Measurements from ENCODE around the gene MAGI2. TPM values are rescaled to one million over a fixed set of nuclear protein-coding genes. Genes with fewer than 3 reads are reported as not detected.

Gene MAGI2
- total RNA-seq, 1 experiment from 2014 or later = 14.3 TPM

GRCh38 chr7:79079919-79080554, 373.4 kb downstream of the MAGI2 start:
- Histone ChIP-seq H4K91ac (ENCODE audit: insufficient read length, low read depth, low read length) (no peak overlapping the region), H3K14ac (ENCODE audit: insufficient read depth, low read length) (no peak overlapping the region), H3K18ac (ENCODE audit: insufficient read length, low read depth, low read length) (no peak overlapping the region), H3K4me2 (ENCODE audit: insufficient read depth, insufficient read length, low read length) (no peak overlapping the region), H4K20me1 (ENCODE audit: control insufficient read depth, insufficient read depth, insufficient read length) (no peaks in the 10 kb centered on the region), H3K9me3 (ENCODE audit: control insufficient read depth, low read depth, low read length) (no peaks in the 10 kb centered on the region), H3K4ac (ENCODE audit: low read depth, low read length) (no peak overlapping the region), H4K5ac (ENCODE audit: insufficient read length, low read depth, low read length) (no peak overlapping the region), H3K9ac (ENCODE audit: extremely low read depth, insufficient read length, low read length) (no peak overlapping the region), H3K4me1 (ENCODE audit: insufficient read depth, low read length) (no peaks in the 10 kb centered on the region), H2BK120ac (ENCODE audit: low read depth, low read length, poor library complexity, severe bottlenecking) (no peak overlapping the region), H3T11ph (ENCODE audit: low read length) (no peak overlapping the region), H3K23me2 (ENCODE audit: insufficient read length, low read depth, low read length, poor library complexity, severe bottlenecking) (no peaks in the 10 kb centered on the region), H2AK5ac (ENCODE audit: insufficient read length, low read length) (no peak overlapping the region), H3K79me1 (ENCODE audit: insufficient read depth, low read depth, low read length, poor library complexity, severe bottlenecking) (no peaks in the 10 kb centered on the region), H3K56ac (ENCODE audit: insufficient read length, low read depth, low read length) (no peak overlapping the region), H3K27ac (ENCODE audit: insufficient read length, low read depth, low read length) (no peak overlapping the region), H2BK5ac (ENCODE audit: insufficient read length, low read length) (no peak overlapping the region), H2AFZ (ENCODE audit: low read length) (no peak overlapping the region), H3K27me3 (ENCODE audit: insufficient read depth, low read length) (no peaks in the 10 kb centered on the region), H2BK20ac (ENCODE audit: low read depth, low read length, poor library complexity, severe bottlenecking) (no peak overlapping the region), H2BK12ac (ENCODE audit: insufficient read length, low read depth, low read length) (no peak overlapping the region), H3K79me2 (ENCODE audit: insufficient read depth, low read length) (no peaks in the 10 kb centered on the region), H3K23ac (ENCODE audit: insufficient read length, low read depth, low read length) (no peak overlapping the region), H2BK15ac (ENCODE audit: low read depth, low read length) (no peak overlapping the region), H4K8ac (replicated peaks; ENCODE audit: insufficient read length, low read depth, low read length) (no peak overlapping the region)
- Mint-ChIP-seq H3K36me3 (ENCODE audit: insufficient read depth in 1 of 3, low read depth in 3 of 3) (no peaks in the 10 kb centered on the region), H3K9me3 (no peaks in the 10 kb centered on the region), H3K4me3 (no peak overlapping the region), H3K27me3 (ENCODE audit: low read depth) (no peaks in the 10 kb centered on the region), H3K4me1 (no peaks in the 10 kb centered on the region), H3K27ac (no peak overlapping the region)
- no CpG with 5 or more reads among the region's 4 CpGs for WGBS (ENCODE audit: extremely low coverage, insufficient read length, low lambda C conversion rate)
- no peak for DNase-seq
- no peak for TF ChIP-seq CTCF (conservative IDR thresholded peaks at IDR 0.05)
